NT2/D1 (cell line): Measurements from ENCODE around the gene CEP97.
"Not testable (repeated sequence)": the region's sequence is repeated elsewhere in the genome, so short reads cannot be mapped to it uniquely, and the experiment has no call there.

ENCODE experiments used
- YY1 ChIP-seq: IDR thresholded peaks from 2 replicates; pipeline ENCODE4 v1.6.1; 2011; ENCODE audit not compliant: insufficient read length, insufficient read depth
- ZNF274 ChIP-seq: IDR thresholded peaks from 2 replicates; pipeline ENCODE4 v1.6.1; 2011; ENCODE audit warnings: mild to moderate bottlenecking, low read depth, low read length

DNA sequence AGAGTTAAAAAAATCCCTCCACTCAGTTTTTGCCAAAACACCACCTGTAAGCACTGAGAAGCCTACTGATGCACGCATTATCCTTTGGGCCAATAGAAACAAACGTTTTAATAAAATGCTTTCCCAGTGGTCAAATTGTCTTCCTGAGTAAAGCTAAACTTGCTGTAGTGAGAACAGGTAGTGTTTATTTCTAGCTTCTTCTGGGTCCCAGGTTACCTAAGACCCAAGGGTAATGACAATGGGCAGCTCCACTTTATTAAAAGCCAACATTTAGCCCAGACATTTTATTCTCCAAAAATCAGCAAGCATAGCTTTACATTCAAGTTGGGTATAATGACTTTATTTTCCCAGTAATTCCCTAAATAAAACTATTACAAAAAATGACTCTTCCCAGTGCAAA is 45.6 kb upstream of the CEP97 start:
- TF ChIP-seq ZNF274, YY1: not testable (repeated sequence)
